GM18868 (cell line): ENCODE data around the gene RANBP10.
"Not testable (repeated sequence)": the region's sequence is repeated elsewhere in the genome, so short reads cannot be mapped to it uniquely, and the experiment has no call there.

Experiments
- ATAC-seq: cut with Tn5 transposase; IDR thresholded peaks from one replicate; pipeline ENCODE4 v1.9.1; 2021; ENCODE audit warnings: mild to moderate bottlenecking, moderate library complexity; ENCODE audit not compliant: unreplicated experiment

The RANBP10 gene

GRCh38 chr16:67719048-67719777 lies 87.1 kb downstream of the RANBP10 start, which contains the start of gene GFOD2:
GFOD2 (minus strand) TSS chr16:67719316; CDS start chr16:67685715, 33,601 bp downstream.
- peak; percentile 85 for ATAC-seq

- peak; percentile 18 for ATAC-seq
These were observed 87.7 kb downstream of the RANBP10 start for GRCh38 chr16:67718668-67719047.

GRCh38 chr16:67716097-67716496 lies 90.3 kb downstream of the RANBP10 start:
- no peak for ATAC-seq

- no peak for ATAC-seq
These were observed 91.8 kb downstream of the RANBP10 start for GRCh38 chr16:67714522-67714921.

DNA sequence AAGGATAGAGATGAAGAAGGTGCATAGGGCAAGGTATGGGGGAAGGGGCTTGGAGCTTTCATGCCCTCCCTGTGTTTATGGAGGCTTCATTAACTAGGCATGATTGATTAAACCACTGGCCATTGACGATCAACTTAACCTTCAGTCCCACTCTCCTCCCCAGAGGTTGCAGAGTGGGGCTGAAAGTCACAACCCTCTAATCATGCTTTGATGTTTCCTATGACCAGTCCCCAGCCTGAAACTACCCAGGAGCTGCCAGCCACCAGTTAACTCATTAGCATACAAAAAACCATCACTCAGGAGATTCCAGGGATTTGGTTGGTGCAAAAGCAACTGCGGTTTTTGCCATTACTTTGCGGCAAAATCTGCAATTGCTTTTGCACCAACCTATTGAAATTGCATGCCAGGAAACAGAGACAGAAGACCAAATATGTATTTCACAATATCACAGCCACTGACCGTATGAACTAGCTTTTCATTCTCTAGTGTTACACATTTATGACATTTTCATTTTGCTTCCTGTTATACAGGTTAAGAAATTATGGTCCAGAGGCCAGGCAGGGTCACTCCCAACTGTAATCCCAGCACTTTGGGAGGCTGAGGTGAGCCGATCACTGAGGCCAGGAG lies 92.6 kb downstream of the RANBP10 start:
- no peak for ATAC-seq

DNA sequence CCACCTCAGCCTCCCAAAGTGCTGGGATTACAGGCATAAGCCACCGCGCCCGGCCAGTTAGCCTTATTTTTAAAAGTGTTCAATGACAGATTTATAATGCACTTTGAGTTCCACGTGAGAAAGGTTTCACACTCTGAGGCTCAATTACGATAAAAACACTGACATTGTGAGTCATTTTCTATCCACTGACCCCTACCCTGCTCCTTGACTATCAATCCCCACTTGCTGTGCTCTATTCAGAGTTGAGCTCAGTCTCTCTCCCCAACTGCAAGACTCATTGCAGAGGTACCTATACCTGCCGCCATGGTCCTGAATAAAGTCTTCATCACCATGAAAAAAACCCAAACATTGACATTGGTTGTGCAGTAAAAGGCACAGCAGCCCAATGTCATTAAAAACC lies 95.8 kb downstream of the RANBP10 start:
- no peak for ATAC-seq

- ATAC-seq, result no peak
These were observed 97.3 kb downstream of the RANBP10 start for GRCh38 chr16:67709050-67709449.

GRCh38 chr16:67708368-67708771 lies 98.0 kb downstream of the RANBP10 start:
- ATAC-seq, result no peak

GRCh38 chr16:67707790-67708189 lies 98.6 kb downstream of the RANBP10 start:
- ATAC-seq, result no peak

DNA sequence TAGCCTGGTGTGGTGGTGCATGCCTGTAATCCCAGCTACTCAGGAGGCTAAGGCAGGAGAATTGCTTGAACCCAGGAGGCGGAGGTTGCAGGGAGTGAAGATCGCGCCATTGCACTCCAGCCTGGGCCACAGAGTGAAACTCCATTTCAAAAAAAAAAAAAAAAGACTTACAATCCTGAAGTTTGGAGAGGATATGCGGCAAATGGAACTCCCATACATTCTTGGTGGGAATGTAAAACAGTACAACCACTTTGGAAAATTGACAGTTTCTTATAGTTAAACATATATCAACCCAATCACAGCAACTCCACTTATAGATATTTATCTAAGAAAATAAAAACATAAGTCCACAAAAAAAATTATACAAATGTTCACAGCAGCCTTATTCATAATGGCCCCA lies 99.2 kb downstream of the RANBP10 start:
- no peak for ATAC-seq

GRCh38 chr16:67704110-67704509 lies 102.2 kb downstream of the RANBP10 start:
- no peak for ATAC-seq

DNA sequence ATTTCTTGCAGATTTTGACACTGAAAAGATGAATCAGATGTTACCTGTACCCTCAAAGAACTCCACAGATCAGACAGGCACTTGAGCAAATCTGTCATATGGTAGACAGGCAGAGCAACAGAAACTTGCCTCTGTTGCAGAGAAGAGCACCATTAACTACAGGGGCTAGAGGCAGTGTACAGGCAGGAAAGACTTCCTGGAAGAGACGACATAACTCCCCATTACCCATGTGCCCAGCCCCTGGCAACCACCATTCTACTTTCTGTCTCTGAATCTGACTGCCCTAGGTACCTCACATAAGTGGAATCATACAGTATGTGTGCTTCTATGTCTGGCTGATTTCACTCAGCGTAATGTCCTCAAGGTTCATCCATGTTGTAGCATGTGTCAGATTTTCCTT lies 102.7 kb downstream of the RANBP10 start:
- no peak for ATAC-seq

DNA sequence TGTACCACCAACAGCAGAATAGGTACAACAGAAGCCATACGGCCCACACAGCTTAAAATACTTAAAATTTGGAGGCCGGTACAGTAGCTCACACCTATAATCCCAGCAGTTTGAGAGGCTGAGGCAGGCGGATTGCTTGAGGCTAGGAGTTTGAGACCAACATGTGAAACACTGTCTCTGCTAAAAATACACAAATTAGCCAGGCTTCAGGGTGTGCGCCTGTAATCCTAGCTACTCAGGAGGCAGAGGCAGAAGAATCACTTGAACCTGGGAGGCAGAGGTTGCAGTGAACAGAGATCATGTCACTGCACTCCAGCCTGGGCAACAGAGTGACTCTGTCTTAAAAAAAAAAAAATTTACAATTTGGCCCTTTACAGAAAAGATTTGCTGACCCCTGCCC lies 104.2 kb downstream of the RANBP10 start:
- no peak for ATAC-seq

DNA sequence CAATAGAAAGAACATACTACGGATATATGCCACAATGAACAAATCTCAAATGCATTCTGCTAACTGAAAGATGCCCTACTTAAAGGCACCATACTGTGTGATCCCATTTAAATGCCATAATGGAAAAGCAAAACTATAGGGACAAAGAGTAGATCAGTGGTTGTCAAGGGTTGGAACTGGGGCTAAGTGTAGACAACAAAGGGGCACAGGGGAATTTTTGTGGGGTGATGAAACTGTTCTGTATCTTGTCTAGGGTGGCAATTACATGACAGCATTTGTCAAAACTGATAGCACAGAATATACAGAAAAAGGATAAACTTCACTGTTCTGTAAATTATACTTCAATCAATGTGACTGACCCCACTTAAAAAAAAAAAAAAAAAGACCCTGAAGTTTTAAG lies 104.9 kb downstream of the RANBP10 start:
- ATAC-seq, result no peak

DNA sequence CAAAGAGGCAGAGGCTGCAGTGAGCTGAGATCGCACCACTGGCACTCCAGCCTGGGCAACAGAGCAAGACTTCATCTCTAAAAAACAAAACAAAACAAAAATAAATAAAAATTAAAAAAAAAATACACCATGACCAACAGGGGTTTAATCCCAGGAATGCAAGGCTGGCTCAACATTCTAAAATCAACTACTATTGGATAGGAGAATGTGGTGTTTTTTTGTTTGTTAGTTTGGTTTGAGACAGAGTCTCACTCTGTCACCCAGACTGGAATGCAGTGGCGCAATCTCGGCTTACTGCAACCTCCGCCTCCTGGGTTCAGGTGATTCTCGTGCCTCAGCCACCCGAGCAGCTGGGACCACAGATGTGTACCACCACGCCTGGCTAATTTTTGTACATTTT lies 107.1 kb downstream of the RANBP10 start:
- ATAC-seq, result no peak

DNA sequence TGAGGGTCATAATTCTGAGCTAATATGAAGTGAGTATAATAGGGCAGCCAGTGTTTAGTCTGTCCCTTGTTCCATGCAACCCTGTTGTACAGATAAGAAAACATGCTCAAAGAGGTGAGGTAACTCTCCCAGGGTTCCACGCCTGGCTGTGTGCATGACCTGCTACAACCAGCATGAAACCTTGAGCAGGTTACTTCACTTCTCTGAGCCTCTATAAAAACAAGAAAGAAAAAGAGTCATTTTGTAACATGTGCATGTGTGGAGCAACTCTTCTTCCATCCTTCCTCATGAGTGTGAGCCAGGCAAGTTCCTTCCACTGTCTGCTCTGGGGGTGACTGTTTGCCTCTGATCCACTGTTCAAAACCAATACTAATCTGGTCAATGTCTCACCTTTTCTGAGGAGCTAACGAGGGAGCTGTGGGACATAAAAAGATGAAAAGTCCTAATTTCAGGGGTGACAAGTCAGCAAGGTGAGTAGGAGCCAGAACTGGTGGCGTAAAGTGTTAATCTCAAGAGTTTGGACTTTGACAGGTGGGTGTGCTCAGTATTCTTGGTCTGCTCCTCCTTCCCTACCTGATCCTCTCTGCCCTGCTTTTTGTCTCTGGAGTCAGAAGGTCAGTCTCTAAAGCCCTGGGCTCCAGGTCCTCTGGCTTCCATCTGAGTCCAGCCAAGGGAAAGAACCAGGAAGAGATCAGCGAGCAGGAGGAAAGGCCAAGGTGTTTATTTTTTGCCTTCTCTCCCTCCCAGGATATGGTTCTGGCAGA lies 108.8 kb downstream of the RANBP10 start:
- ATAC-seq, result no peak

DNA sequence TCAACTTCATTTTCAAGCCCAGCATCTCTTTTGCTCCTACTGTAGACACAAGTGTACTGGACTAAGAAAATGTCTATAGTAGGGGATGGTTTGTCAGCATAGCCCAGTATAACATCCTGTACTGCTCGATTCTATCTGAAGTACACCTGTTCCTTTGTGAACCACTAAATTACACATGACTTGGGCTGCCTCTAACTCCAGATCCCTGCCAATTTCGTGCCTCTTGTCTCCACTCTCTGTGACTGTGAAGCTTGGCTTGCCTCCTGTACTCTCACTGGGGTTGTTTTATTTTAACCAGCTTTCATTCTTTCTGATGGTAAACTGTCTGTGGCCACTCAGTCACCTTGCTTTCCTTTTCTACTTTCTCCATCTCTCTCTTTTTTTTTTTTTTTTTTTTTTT lies 111.7 kb downstream of the RANBP10 start:
- no peak for ATAC-seq

DNA sequence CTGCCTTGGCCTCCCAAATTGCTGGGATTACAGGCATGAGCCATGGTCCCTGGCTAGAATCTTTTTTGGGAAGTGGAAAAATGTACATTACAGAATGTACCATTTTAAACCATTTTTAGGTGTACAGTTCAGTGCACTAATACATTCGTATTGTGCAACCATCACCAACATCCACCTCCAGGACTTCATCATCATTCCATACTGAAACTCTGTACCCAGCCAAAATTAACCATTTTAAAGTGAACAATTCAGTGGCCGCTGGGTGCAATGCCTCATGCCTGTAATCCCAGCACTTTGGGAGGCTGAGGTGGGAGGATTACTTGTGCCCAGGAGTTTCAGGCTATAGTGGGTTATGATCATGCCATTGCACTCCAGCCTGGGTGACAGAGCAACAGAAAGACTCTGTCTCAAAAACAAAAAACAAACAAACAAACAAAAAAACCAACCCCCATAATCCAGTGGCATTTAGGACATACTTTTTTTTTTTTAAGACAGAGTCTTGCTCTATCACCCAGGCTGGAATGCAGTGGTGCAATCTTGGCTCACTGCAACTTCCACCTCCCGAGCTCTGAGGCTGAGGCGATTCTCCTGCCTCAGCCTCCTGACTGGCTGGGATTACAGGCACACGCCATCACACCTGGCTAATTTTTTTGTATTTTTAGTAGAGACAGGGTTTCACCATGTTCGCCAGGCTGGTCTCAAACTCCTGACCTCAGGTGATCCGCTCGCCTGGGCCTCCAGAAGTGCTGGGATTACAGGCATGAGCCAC lies 112.7 kb downstream of the RANBP10 start:
- not testable (repeated sequence) for ATAC-seq

- no peak for ATAC-seq
These were observed 120.8 kb downstream of the RANBP10 start for GRCh38 chr16:67685388-67686112.

DNA sequence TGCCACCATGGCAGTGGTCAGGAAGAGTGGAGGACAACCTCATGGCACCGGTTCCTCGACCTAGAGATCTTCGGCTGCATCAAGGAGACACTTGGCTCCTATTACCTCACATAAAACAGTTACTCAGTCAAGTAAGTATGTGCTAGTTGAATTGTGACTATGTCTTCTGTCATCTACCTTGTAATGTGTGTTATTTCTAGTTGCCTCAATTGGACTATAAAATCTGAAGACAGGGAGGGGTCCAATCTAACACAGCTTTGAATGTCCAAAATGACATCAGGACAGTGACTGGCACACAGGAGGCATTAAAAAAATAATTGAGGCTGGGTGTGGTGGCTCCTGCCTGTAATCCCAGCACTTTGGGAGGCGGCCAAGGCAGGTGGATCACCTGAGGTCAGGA lies 122.6 kb downstream of the RANBP10 start:
- ATAC-seq, result no peak
